K562 treated with DMSO at 1 percent for 24 hours (cell line): ENCODE data around the gene FUBP1. TPM values are rescaled to one million over a fixed set of nuclear protein-coding genes. Genes with fewer than 3 reads are reported as not detected.

Experiments
- total RNA-seq: library from RNA; unstranded; fragments of 300-600 nt; gene quantifications from 2 replicates; pipeline ENCODE4 v1.2.3, GENCODE V29; 2022; ENCODE audit warnings: low read depth; ENCODE audit not compliant: insufficient read depth

FUBP1 gene
- total RNA-seq, result 65.4 and 67.3 TPM in 2 replicates

DNA sequence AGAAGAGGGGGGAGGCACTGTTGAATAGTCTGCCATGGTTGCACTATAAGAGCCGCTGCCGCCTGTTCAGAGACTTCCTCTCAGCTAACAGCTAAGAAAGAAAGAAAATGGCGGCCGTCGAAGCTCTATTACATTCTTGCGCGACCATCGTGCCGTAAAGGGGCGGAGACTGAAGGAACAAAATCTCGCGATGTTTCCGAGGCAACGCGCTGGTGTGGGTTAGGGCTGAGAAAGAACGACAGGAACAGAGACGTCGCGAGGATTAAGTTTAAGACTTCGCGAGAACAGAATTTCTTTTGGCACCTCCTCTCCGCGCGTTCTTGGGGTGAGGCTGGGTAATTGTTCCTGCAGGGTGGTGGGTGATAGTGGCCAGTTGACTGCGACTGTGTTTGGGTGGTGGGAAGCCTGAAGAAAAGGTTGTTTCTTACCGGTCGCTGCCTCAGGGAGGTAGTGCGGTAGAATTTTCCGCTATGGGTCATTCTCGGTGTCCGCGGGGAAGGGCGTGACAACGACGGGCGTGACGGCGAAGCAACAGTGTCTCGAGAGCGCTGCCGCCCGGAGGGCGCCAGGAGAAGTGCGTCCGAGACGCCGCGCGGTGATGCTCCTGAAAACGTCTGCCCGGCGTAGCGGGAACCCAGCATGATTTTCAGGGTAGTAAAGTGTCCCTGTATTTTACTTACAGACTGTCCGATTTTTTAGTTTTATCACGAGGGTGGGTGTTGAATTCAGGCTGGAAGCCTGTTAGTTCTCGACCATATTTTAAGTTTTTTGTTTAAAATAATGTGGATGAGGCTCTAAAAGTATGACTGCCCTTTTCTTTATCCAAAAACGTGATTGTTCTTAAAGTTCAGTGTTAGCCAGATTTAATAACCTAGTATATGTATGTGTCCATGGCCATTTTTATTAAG, at the start of gene FUBP1:
FUBP1 (minus strand) TSS at position 104 of the 908 bp plus-strand sequence; CDS start at position 36, 68 bp downstream.

DNA sequence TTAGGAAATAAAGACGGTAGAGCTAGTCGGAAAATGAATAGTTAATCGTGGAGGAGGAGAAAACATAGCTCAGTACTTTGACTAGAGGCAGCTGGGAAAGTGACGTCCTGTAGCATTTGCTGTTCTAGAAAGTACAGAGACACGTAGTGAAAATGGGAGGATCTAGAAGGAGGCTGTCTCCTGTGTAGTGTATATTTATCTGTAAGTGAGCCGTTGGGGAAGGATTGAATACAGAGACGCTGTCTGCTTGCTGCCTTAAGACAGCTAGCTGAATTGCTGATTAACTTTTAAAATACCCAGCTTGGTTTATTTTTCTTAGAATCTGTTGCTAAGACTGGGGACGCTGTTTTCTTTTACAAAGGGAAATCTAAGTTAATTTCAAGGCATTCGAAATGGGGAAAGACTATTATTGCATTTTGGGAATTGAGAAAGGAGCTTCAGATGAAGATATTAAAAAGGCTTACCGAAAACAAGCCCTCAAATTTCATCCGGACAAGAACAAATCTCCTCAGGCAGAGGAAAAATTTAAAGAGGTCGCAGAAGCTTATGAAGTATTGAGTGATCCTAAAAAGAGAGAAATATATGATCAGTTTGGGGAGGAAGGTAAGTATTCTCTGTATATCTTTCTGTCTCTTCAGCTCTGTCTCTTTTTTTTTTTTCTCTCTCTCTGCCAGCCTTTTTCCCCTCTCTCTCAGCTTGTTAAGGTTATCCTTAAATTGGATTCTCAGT, 26.0 kb upstream of the FUBP1 start, which contains the start of gene DNAJB4:
DNAJB4 (plus strand) TSS at position 221 of the 729 bp plus-strand sequence; CDS start at position 393, 172 bp downstream.

Other genes starting within 250 kb of the FUBP1 start
- gene USP33, start 219.2 kb downstream of the FUBP1 start, total RNA-seq, result 19.5 and 23.8 TPM in 2 replicates
- gene MIGA1, start 199.4 kb downstream of the FUBP1 start, total RNA-seq, result 1.8 and 1.9 TPM in 2 replicates
- 0.64 and 0.92 TPM in 2 replicates for gene NEXN, start 90.4 kb downstream of the FUBP1 start, total RNA-seq
- 12.3 and 14.4 TPM in 2 replicates for gene DNAJB4, start 25.9 kb upstream of the FUBP1 start, total RNA-seq
- not detected in 2 replicates for gene GIPC2, start 66.9 kb upstream of the FUBP1 start, total RNA-seq